Measurements from ENCODE around the gene SMPD1.
A peak's percentile ranks its signal among the peaks of the same experiment; 100 is the strongest.

SMPD1 gene

GRCh38 chr11:6362185-6362872 is 27.9 kb upstream of the SMPD1 start:
- Histone ChIP-seq H3K4me3 (ENCODE audit: low read depth in 1 of 2, low read length in 2 of 2) (no peak overlapping the region), H3K9me3 (ENCODE audit: control insufficient read depth in 1 of 2, low read length in 2 of 2) (no peaks in the 10 kb centered on the region), H3K27ac (ENCODE audit: low read length) (no peak overlapping the region)

GRCh38 chr11:6362873-6363678 is 27.2 kb upstream of the SMPD1 start:
- no peaks in the 10 kb centered on the region for H3K9me3 ChIP-seq (ENCODE audit: control insufficient read depth in 1 of 2, low read length in 2 of 2)
- H3K27me3 ChIP-seq (ENCODE audit: low read depth, low read length) = no peaks in the 10 kb centered on the region
- H3K4me3 ChIP-seq (ENCODE audit: low read depth in 1 of 2, low read length in 2 of 2) = no peak overlapping the region
- H3K36me3 ChIP-seq (ENCODE audit: control insufficient read depth in 1 of 2, insufficient read depth in 2 of 2, low read length in 2 of 2) = no peaks in the 10 kb centered on the region
- no peak overlapping the region for H3K27ac ChIP-seq (ENCODE audit: low read length)
- H3K4me1 ChIP-seq (ENCODE audit: control insufficient read depth in 1 of 2, insufficient read depth in 2 of 2, low read length in 2 of 2) = peaks cover 0 to 1% of the 10 kb centered on the region in 2 donors

More at GRCh38 chr11:6362185-6362872, 27.9 kb upstream of the SMPD1 start:
- H3K4me1 ChIP-seq (ENCODE audit: control insufficient read depth in 1 of 2, insufficient read depth in 2 of 2, low read length in 2 of 2) = peaks cover 0 to 5% of the 10 kb centered on the region in 2 donors
- no peaks in the 10 kb centered on the region for H3K36me3 ChIP-seq (ENCODE audit: control insufficient read depth in 1 of 2, insufficient read depth in 2 of 2, low read length in 2 of 2)
- no peaks in the 10 kb centered on the region for H3K27me3 ChIP-seq (ENCODE audit: low read depth, low read length)

GRCh38 chr11:6365659-6366058 is 24.6 kb upstream of the SMPD1 start:
- Histone ChIP-seq H3K27ac (ENCODE audit: low read length) (no peak overlapping the region), H3K36me3 (ENCODE audit: control insufficient read depth in 1 of 2, insufficient read depth in 2 of 2, low read length in 2 of 2) (no peaks in the 10 kb centered on the region), H3K4me3 (ENCODE audit: low read depth in 1 of 2, low read length in 2 of 2) (no peak overlapping the region), H3K4me1 (ENCODE audit: control insufficient read depth in 1 of 2, insufficient read depth in 2 of 2, low read length in 2 of 2) (no peaks in the 10 kb centered on the region), H3K27me3 (ENCODE audit: low read depth, low read length) (no peaks in the 10 kb centered on the region), H3K9me3 (ENCODE audit: control insufficient read depth in 1 of 2, low read length in 2 of 2) (no peaks in the 10 kb centered on the region)

GRCh38 chr11:6371825-6372224 is 18.4 kb upstream of the SMPD1 start:
- no peaks in the 10 kb centered on the region for H3K27me3 ChIP-seq (ENCODE audit: low read depth, low read length)
- H3K36me3 ChIP-seq (ENCODE audit: control insufficient read depth in 1 of 2, insufficient read depth in 2 of 2, low read length in 2 of 2) = no peaks in the 10 kb centered on the region
- H3K27ac ChIP-seq (ENCODE audit: low read length) = no peak overlapping the region
- no peak overlapping the region for H3K4me3 ChIP-seq (ENCODE audit: low read depth in 1 of 2, low read length in 2 of 2)
- no peaks in the 10 kb centered on the region for H3K9me3 ChIP-seq (ENCODE audit: control insufficient read depth in 1 of 2, low read length in 2 of 2)
- H3K4me1 ChIP-seq (ENCODE audit: control insufficient read depth in 1 of 2, insufficient read depth in 2 of 2, low read length in 2 of 2) = no peaks in the 10 kb centered on the region

- no peak overlapping the region for H3K27ac ChIP-seq (ENCODE audit: low read length)
- no peaks in the 10 kb centered on the region for H3K9me3 ChIP-seq (ENCODE audit: control insufficient read depth in 1 of 2, low read length in 2 of 2)
- H3K36me3 ChIP-seq (ENCODE audit: control insufficient read depth in 1 of 2, insufficient read depth in 2 of 2, low read length in 2 of 2) = no peaks in the 10 kb centered on the region
- no peaks in the 10 kb centered on the region for H3K4me1 ChIP-seq (ENCODE audit: control insufficient read depth in 1 of 2, insufficient read depth in 2 of 2, low read length in 2 of 2)
- no peak overlapping the region for H3K4me3 ChIP-seq (ENCODE audit: low read depth in 1 of 2, low read length in 2 of 2)
- H3K27me3 ChIP-seq (ENCODE audit: low read depth, low read length) = no peaks in the 10 kb centered on the region
These were observed 12.2 kb upstream of the SMPD1 start for GRCh38 chr11:6377902-6378639.

- no peaks in the 10 kb centered on the region for H3K27me3 ChIP-seq (ENCODE audit: low read depth, low read length)
- H3K36me3 ChIP-seq (ENCODE audit: control insufficient read depth in 1 of 2, insufficient read depth in 2 of 2, low read length in 2 of 2) = no peaks in the 10 kb centered on the region
- no peak overlapping the region for H3K4me3 ChIP-seq (ENCODE audit: low read depth in 1 of 2, low read length in 2 of 2)
- no peaks in the 10 kb centered on the region for H3K9me3 ChIP-seq (ENCODE audit: control insufficient read depth in 1 of 2, low read length in 2 of 2)
- no peaks in the 10 kb centered on the region for H3K4me1 ChIP-seq (ENCODE audit: control insufficient read depth in 1 of 2, insufficient read depth in 2 of 2, low read length in 2 of 2)
- no peak overlapping the region for H3K27ac ChIP-seq (ENCODE audit: low read length)
These were observed 11.7 kb upstream of the SMPD1 start for GRCh38 chr11:6378640-6378989.

- Histone ChIP-seq H3K36me3 (ENCODE audit: control insufficient read depth in 1 of 2, insufficient read depth in 2 of 2, low read length in 2 of 2) (no peaks in the 10 kb centered on the region), H3K27ac (ENCODE audit: low read length) (no peak overlapping the region), H3K4me3 (ENCODE audit: low read depth in 1 of 2, low read length in 2 of 2) (no peak overlapping the region), H3K27me3 (ENCODE audit: low read depth, low read length) (no peaks in the 10 kb centered on the region), H3K4me1 (ENCODE audit: control insufficient read depth in 1 of 2, insufficient read depth in 2 of 2, low read length in 2 of 2) (peaks cover 0 to 3% of the 10 kb centered on the region in 2 donors), H3K9me3 (ENCODE audit: control insufficient read depth in 1 of 2, low read length in 2 of 2) (no peaks in the 10 kb centered on the region)
These were observed 5.1 kb upstream of the SMPD1 start for GRCh38 chr11:6385046-6385777.

- H3K27ac ChIP-seq (ENCODE audit: low read length) = no peak overlapping the region
- H3K4me3 ChIP-seq (ENCODE audit: low read depth in 1 of 2, low read length in 2 of 2) = no peak overlapping the region
- H3K4me1 ChIP-seq (ENCODE audit: control insufficient read depth in 1 of 2, insufficient read depth in 2 of 2, low read length in 2 of 2) = peaks cover 3 to 13% of the 10 kb centered on the region in 2 donors
- H3K36me3 ChIP-seq (ENCODE audit: control insufficient read depth in 1 of 2, insufficient read depth in 2 of 2, low read length in 2 of 2) = no peaks in the 10 kb centered on the region
- no peaks in the 10 kb centered on the region for H3K9me3 ChIP-seq (ENCODE audit: control insufficient read depth in 1 of 2, low read length in 2 of 2)
- no peaks in the 10 kb centered on the region for H3K27me3 ChIP-seq (ENCODE audit: low read depth, low read length)
These were observed 2.3 kb upstream of the SMPD1 start for GRCh38 chr11:6387811-6388599.

GRCh38 chr11:6388748-6389147 is 1.5 kb upstream of the SMPD1 start:
- Histone ChIP-seq H3K4me1 (ENCODE audit: control insufficient read depth in 1 of 2, insufficient read depth in 2 of 2, low read length in 2 of 2) (peaks cover 3 to 13% of the 10 kb centered on the region in 2 donors), H3K27me3 (ENCODE audit: low read depth, low read length) (no peaks in the 10 kb centered on the region), H3K4me3 (ENCODE audit: low read depth in 1 of 2, low read length in 2 of 2) (no peak overlapping the region), H3K9me3 (ENCODE audit: control insufficient read depth in 1 of 2, low read length in 2 of 2) (no peaks in the 10 kb centered on the region), H3K36me3 (ENCODE audit: control insufficient read depth in 1 of 2, insufficient read depth in 2 of 2, low read length in 2 of 2) (peaks cover 0 to 6% of the 10 kb centered on the region in 2 donors), H3K27ac (ENCODE audit: low read length) (peak overlapping the region; percentile 78)

GRCh38 chr11:6390718-6391469 is 620 bp downstream of the SMPD1 start:
- no peaks in the 10 kb centered on the region for H3K27me3 ChIP-seq (ENCODE audit: low read depth, low read length)
- H3K4me3 ChIP-seq (ENCODE audit: low read depth in 1 of 2, low read length in 2 of 2) = peak overlapping the region; percentile 81 to 89
- H3K36me3 ChIP-seq (ENCODE audit: control insufficient read depth in 1 of 2, insufficient read depth in 2 of 2, low read length in 2 of 2) = peaks cover 0 to 17% of the 10 kb centered on the region in 2 donors
- H3K27ac ChIP-seq (ENCODE audit: low read length) = peak overlapping the region; percentile 78
- H3K4me1 ChIP-seq (ENCODE audit: control insufficient read depth in 1 of 2, insufficient read depth in 2 of 2, low read length in 2 of 2) = peaks cover 3 to 13% of the 10 kb centered on the region in 2 donors
- no peaks in the 10 kb centered on the region for H3K9me3 ChIP-seq (ENCODE audit: control insufficient read depth in 1 of 2, low read length in 2 of 2)
